Adrenal gland (tissue), 12 donors: ENCODE results near the gene AHNAK2. TPM values are rescaled to one million over a fixed set of nuclear protein-coding genes. Genes with fewer than 3 reads are reported as not detected.

Source experiments
- DNase-seq, 7 donors: peaks; one replicate each; pipeline ENCODE4 v3.0.0-alpha.2; 2019 to 2020
- H3K27ac ChIP-seq, 5 donors: fragments of 200-600 bp; sonication (generic) in 4 of 5; 1 replicate in 3 of 5; 2 replicates in 2 of 5; pipeline versions ENCODE4 v1.5.1 to v1.8.0; 2016 to 2020; ENCODE audit warnings: mild to moderate bottlenecking in 1 of 5
- H3K27me3 ChIP-seq: fragments of 200-600 bp; 2 replicates; pipeline ENCODE4 v1.8.0; 2021
- H3K36me3 ChIP-seq, 2 donors: fragments of 200-600 bp; replicated peaks in 1 of 2; 1 replicate in 1 of 2; 2 replicates in 1 of 2; pipeline versions ENCODE4 v1.5.1 to v1.8.0; 2018 to 2022
- H3K4me1 ChIP-seq, 2 donors: fragments of 200-600 bp; replicated peaks in 1 of 2; 1 replicate in 1 of 2; 2 replicates in 1 of 2; pipeline versions ENCODE4 v1.5.1 to v1.8.0; 2018 to 2021
- H3K4me3 ChIP-seq, 4 donors: fragments of 200-600 bp; sonication (generic) in 3 of 4; one replicate each; pipeline ENCODE4 v1.5.1; 2016 to 2018
- H3K9me3 ChIP-seq, 3 donors: fragments of 200-600 bp; sonication (generic) in 1 of 3; replicated peaks in 1 of 3; 1 replicate in 2 of 3; 2 replicates in 1 of 3; pipeline versions ENCODE4 v1.5.1 to v1.8.0; 2016 to 2021
- POLR2A ChIP-seq, 2 donors: fragments of 450-650 bp; IDR thresholded peaks; one replicate each; pipeline ENCODE4 v1.6.1; 2017; ENCODE audit warnings: antibody characterized with exemption in 2 of 2, mild to moderate bottlenecking in 2 of 2, moderate library complexity in 1 of 2
- WGBS, 4 donors: extraction: QIAGEN DNeasy Blood & Tissue Kit in 2 of 4; methylation state at CpG; one replicate each; pipeline versions ENCODE4 v1.1.5 to v1.1.7; 2013 to 2017; 5-methylcytosine and 5-hydroxymethylcytosine counted together
- intact Hi-C, 2 donors: fragments of 100-400 bp; cut with DNase I; formaldehyde crosslinking; loops; one replicate each; pipeline versions ENCODE4 v1.14.1 to v1.15.0; 2022 to 2023
- polyA plus RNA-seq, 3 donors: library from polyadenylated mRNA; stranded (reverse); fragments of 200-250 nt in 2 of 3; fragments of 350-450 nt in 1 of 3; fragmentation: Illumina TruSeq in 1 of 3; extraction: RNeasy Lipid Tissue Mini Kit (QIAGEN cat#74804) in 1 of 3; gene quantifications; one replicate each; pipeline ENCODE4 v1.2.3, GENCODE V29; 2013 to 2014
- total RNA-seq, 9 donors: library from RNA; depleted of rRNA in 4 of 9; stranded (reverse); fragments of >200 nt in 4 of 9; fragments of 120-200 nt in 1 of 9; fragmentation: NEBNext Ultra II Directional in 1 of 9; extraction: Animal tissue kit (Norgen Biotek cat#: 25700) in 1 of 9; gene quantifications; one replicate each; pipeline versions ENCODE4 v1.1.0 to v1.2.4, GENCODE V29; 2013 to 2023
- TF ChIP-seq, protein P1 (sequence below), 6 experiments: fragments of 450-650 bp in 4 of 6; fragments of 200-600 bp in 2 of 6; sonication (generic) in 1 of 6; IDR thresholded peaks; 1 replicate in 5 of 6; 2 replicates in 1 of 6; pipeline versions ENCODE4 v1.5.1 to v1.8.0; 2016 to 2021; ENCODE audit warnings: antibody characterized with exemption in 6 of 6, mild to moderate bottlenecking in 2 of 6, moderate library complexity in 1 of 6
- donor health status: healthy with polysubstance abuse.
- donor health status: Bipolar disorder and iron deficiency.
- donor health status: DM: yes; HTN: yes; CAD: no.
- donor health status: DM: no; HTN: no; CAD: no.
- donor health status: DM: no; HTN: no; CAD: no.
- donor health status: DM: yes; HTN: yes; CAD: no.

Gene AHNAK2
- total and polyA plus RNA-seq, 12 donors = 0.67 to 16.0 (median 4.1) TPM

DNA sequence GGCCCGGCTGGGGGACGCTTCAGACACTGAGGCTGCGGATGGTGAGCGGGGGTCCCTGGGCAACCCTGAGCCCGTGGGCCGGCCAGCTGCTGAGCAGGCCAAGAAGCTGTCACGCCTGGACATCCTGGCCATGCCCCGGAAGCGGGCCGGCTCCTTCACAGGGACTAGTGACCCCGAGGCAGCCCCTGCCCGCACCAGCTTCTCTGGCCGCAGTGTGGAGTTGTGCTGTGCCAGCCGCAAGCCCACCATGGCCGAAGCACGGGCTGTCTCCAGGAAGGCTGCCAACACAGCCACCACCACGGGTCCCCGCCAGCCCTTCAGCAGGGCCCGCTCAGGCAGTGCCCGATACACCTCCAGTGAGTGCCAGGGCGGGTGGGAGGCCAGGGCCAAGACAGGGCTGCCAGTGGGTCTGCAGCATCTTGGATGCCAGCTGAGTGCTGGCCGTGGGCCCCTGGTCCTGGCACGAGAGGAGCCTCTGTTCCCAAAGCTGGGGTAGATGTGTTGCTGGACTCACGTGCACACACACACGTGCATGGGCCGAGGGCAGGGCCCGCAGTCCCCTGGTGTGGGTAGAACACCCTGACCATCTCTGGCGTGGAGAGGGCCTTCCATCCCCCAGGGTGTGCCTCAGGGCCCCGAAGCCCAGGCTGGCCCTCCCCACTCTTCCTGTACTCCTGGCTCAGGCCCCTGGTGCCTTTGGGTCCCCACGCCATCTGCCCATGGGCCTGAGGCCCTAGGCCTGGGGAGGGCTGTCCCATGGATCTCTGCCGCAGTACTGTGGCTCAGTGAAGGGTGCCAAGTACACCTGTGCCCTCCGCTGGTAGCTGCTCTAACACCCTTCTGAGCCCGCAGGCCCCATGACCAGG lies 90.3 kb downstream of the AHNAK2 start:
- Histone ChIP-seq H3K27ac (no peak overlapping the region), H3K36me3 (peaks cover 0 to 43% of the 10 kb centered on the region in 2 donors), H3K4me3 (no peak overlapping the region), H3K4me1 (no peaks in the 10 kb centered on the region), H3K27me3 (no peaks in the 10 kb centered on the region), H3K9me3 (no peaks in the 10 kb centered on the region)
- TF ChIP-seq, protein P1, sequence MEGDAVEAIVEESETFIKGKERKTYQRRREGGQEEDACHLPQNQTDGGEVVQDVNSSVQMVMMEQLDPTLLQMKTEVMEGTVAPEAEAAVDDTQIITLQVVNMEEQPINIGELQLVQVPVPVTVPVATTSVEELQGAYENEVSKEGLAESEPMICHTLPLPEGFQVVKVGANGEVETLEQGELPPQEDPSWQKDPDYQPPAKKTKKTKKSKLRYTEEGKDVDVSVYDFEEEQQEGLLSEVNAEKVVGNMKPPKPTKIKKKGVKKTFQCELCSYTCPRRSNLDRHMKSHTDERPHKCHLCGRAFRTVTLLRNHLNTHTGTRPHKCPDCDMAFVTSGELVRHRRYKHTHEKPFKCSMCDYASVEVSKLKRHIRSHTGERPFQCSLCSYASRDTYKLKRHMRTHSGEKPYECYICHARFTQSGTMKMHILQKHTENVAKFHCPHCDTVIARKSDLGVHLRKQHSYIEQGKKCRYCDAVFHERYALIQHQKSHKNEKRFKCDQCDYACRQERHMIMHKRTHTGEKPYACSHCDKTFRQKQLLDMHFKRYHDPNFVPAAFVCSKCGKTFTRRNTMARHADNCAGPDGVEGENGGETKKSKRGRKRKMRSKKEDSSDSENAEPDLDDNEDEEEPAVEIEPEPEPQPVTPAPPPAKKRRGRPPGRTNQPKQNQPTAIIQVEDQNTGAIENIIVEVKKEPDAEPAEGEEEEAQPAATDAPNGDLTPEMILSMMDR (IDR thresholded peaks at IDR 0.05) = no peak
- no peak for TF ChIP-seq POLR2A (IDR thresholded peaks at IDR 0.05)
- peak in 2 of 7 donors; percentile 12 to 14 for DNase-seq
- intact Hi-C loops = no loop called here
- WGBS, 4 donors = 90 to 96% (median 95%) methylated on average over 6 to 33 of the region's 33 CpGs

Other genes starting within 250 kb of the AHNAK2 start
- 100 to 1,000 TPM in 4 of 9 donors, 10 to 100 TPM in 5; 43.9 to 294 (median 79.6) TPM for gene SIVA1, start 225.2 kb downstream of the AHNAK2 start, total RNA-seq
- gene SIVA1, start 225.2 kb downstream of the AHNAK2 start, polyA plus RNA-seq = 100 to 1,000 TPM in 1 of 3 donors, 10 to 100 TPM in 1, 1 to 10 TPM in 1; 2.0 to 120 (median 86.8) TPM
- gene AKT1, start 182.6 kb downstream of the AHNAK2 start, total RNA-seq = 100 to 1,000 TPM in 8 of 9 donors, 10 to 100 TPM in 1; 66.4 to 300 (median 191) TPM
- 100 to 1,000 TPM in 2 of 3 donors, 10 to 100 TPM in 1; 97.5 to 244 (median 230) TPM for gene AKT1, start 182.6 kb downstream of the AHNAK2 start, polyA plus RNA-seq
- 10 to 100 TPM in 3 of 9 donors, 1 to 10 TPM in 5, under 1 TPM in 1; 0.61 to 13.9 (median 8.9) TPM for gene ZBTB42, start 177.3 kb downstream of the AHNAK2 start, total RNA-seq
- 1 to 10 TPM; 1.2 to 2.3 (median 1.6) TPM for gene ZBTB42, start 177.3 kb downstream of the AHNAK2 start, polyA plus RNA-seq
- gene CEP170B, start 113.1 kb downstream of the AHNAK2 start, total RNA-seq = 10 to 100 TPM in 8 of 9 donors, 1 to 10 TPM in 1; 2.4 to 25.1 (median 18.9) TPM
- 10 to 100 TPM in 2 of 3 donors, 1 to 10 TPM in 1; 2.8 to 29.4 (median 13.0) TPM for gene CEP170B, start 113.1 kb downstream of the AHNAK2 start, polyA plus RNA-seq
- 1 to 10 TPM in 2 of 9 donors, under 1 TPM in 4, not detected in 3; 0.30 to 1.9 (median 0.52) TPM for gene PLD4, start 53.5 kb downstream of the AHNAK2 start, total RNA-seq
- 1 to 10 TPM in 1 of 3 donors, under 1 TPM in 2; 0.37 to 1.0 (median 0.64) TPM for gene PLD4, start 53.5 kb downstream of the AHNAK2 start, polyA plus RNA-seq
- gene CLBA1, start 7.4 kb upstream of the AHNAK2 start, total RNA-seq = 10 to 100 TPM in 2 of 9 donors, 1 to 10 TPM in 7; 6.3 to 13.4 (median 7.6) TPM
- gene CLBA1, start 7.4 kb upstream of the AHNAK2 start, polyA plus RNA-seq = 10 to 100 TPM; 11.1 to 22.5 (median 19.9) TPM
- gene CDCA4, start 42.7 kb upstream of the AHNAK2 start, total RNA-seq = 10 to 100 TPM in 1 of 9 donors, 1 to 10 TPM in 7, under 1 TPM in 1; 0.66 to 10.5 (median 4.0) TPM
- 1 to 10 TPM; 1.9 to 6.8 (median 4.9) TPM for gene CDCA4, start 42.7 kb upstream of the AHNAK2 start, polyA plus RNA-seq
- 10 to 100 TPM in 1 of 9 donors, 1 to 10 TPM in 6, under 1 TPM in 2; 0.17 to 11.7 (median 2.0) TPM for gene GPR132, start 87.1 kb upstream of the AHNAK2 start, total RNA-seq
- gene GPR132, start 87.1 kb upstream of the AHNAK2 start, polyA plus RNA-seq = 1 to 10 TPM in 1 of 3 donors, under 1 TPM in 2; 0.57 to 1.8 (median 0.91) TPM
- 1 to 10 TPM in 8 of 9 donors, under 1 TPM in 1; 0.83 to 5.7 (median 3.8) TPM for gene JAG2, start 190.4 kb upstream of the AHNAK2 start, total RNA-seq
- 10 to 100 TPM in 2 of 3 donors, under 1 TPM in 1; 0.93 to 16.2 (median 12.7) TPM for gene JAG2, start 190.4 kb upstream of the AHNAK2 start, polyA plus RNA-seq
- gene NUDT14, start 202.9 kb upstream of the AHNAK2 start, total RNA-seq = 10 to 100 TPM; 13.4 to 55.8 (median 34.4) TPM
- 10 to 100 TPM in 2 of 3 donors, 1 to 10 TPM in 1; 4.1 to 49.1 (median 48.0) TPM for gene NUDT14, start 202.9 kb upstream of the AHNAK2 start, polyA plus RNA-seq